Measurements from ENCODE around the gene PHACTR1. TPM values are rescaled to one million over a fixed set of nuclear protein-coding genes. Genes with fewer than 3 reads are reported as not detected.

The PHACTR1 gene
- total and polyA plus RNA-seq, 7 donors = 0.04 to 3.0 (median 0.85) TPM

GRCh38 chr6:12750416-12750815 is 33.8 kb downstream of the PHACTR1 start:
- TF ChIP-seq CTCF (IDR thresholded peaks at IDR 0.05) = no peak
- no peak overlapping the region for H3K4me3 ChIP-seq
- H3K27ac ChIP-seq = no peak overlapping the region
- no peaks in the 10 kb centered on the region for H3K4me1 ChIP-seq
- intact Hi-C loops (cut with DNase I) = no loop called here
- 9 to 20% (median 14%) methylated on average over 4 of the region's 4 CpGs for WGBS, 3 donors
- H3K9me3 ChIP-seq = no peaks in the 10 kb centered on the region
- H3K27me3 ChIP-seq (ENCODE audit: insufficient read depth in 3 of 3, low read length in 2 of 3) = peaks cover 6 to 32% (median 11%) of the 10 kb centered on the region in 3 donors
- DNase-seq = no peak
- no peak for ATAC-seq
- H3K36me3 ChIP-seq (ENCODE audit: insufficient read depth in 1 of 2, low read depth in 1 of 2) = no peaks in the 10 kb centered on the region

- Histone ChIP-seq H3K27me3 (ENCODE audit: insufficient read depth in 3 of 3, low read length in 2 of 3) (peaks cover 6 to 30% (median 11%) of the 10 kb centered on the region in 3 donors), H3K27ac (no peak overlapping the region), H3K36me3 (ENCODE audit: insufficient read depth in 1 of 2, low read depth in 1 of 2) (no peaks in the 10 kb centered on the region), H3K4me1 (no peaks in the 10 kb centered on the region), H3K4me3 (no peak overlapping the region), H3K9me3 (no peaks in the 10 kb centered on the region)
- intact Hi-C loops (cut with DNase I) = no loop called here
- no peak for TF ChIP-seq CTCF (IDR thresholded peaks at IDR 0.05)
- ATAC-seq (no peak), DNase-seq (peak; percentile 22 to 59)
- 29 to 40% (median 30%) methylated on average over 10 of the region's 10 CpGs for WGBS, 3 donors
Measured at GRCh38 chr6:12751694-12752325, 35.2 kb downstream of the PHACTR1 start.

- Histone ChIP-seq H3K27ac (no peak overlapping the region), H3K4me3 (no peak overlapping the region), H3K36me3 (ENCODE audit: insufficient read depth in 1 of 2, low read depth in 1 of 2) (no peaks in the 10 kb centered on the region), H3K9me3 (no peaks in the 10 kb centered on the region), H3K27me3 (ENCODE audit: insufficient read depth in 3 of 3, low read length in 2 of 3) (peaks cover 5 to 18% (median 11%) of the 10 kb centered on the region in 3 donors), H3K4me1 (no peaks in the 10 kb centered on the region)
- ATAC-seq (no peak), DNase-seq (no peak)
- intact Hi-C loops (cut with DNase I) = no loop called here
- no peak for TF ChIP-seq CTCF (IDR thresholded peaks at IDR 0.05)
- WGBS, 3 donors = 69 to 80% (median 78%) methylated on average over 2 of the region's 2 CpGs
Measured at GRCh38 chr6:12753036-12753435, 36.5 kb downstream of the PHACTR1 start.

GRCh38 chr6:12760226-12760625 is 43.7 kb downstream of the PHACTR1 start:
- H3K9me3 ChIP-seq = no peaks in the 10 kb centered on the region
- no peaks in the 10 kb centered on the region for H3K36me3 ChIP-seq (ENCODE audit: insufficient read depth in 1 of 2, low read depth in 1 of 2)
- ATAC-seq = no peak
- 79 to 85% (median 83%) methylated on average over 3 of the region's 3 CpGs for WGBS, 3 donors
- DNase-seq = no peak
- H3K4me1 ChIP-seq = no peaks in the 10 kb centered on the region
- no peak for TF ChIP-seq CTCF (IDR thresholded peaks at IDR 0.05)
- no peak overlapping the region for H3K27ac ChIP-seq
- intact Hi-C loops (cut with DNase I) = no loop called here
- H3K27me3 ChIP-seq (ENCODE audit: insufficient read depth in 3 of 3, low read length in 2 of 3) = no peaks in the 10 kb centered on the region
- H3K4me3 ChIP-seq = no peak overlapping the region

GRCh38 chr6:12760911-12761310 is 44.3 kb downstream of the PHACTR1 start:
- WGBS, 3 donors = 56 to 67% (median 60%) methylated on average over 3 of the region's 3 CpGs
- TF ChIP-seq CTCF (IDR thresholded peaks at IDR 0.05) = no peak

More at GRCh38 chr6:12760911-12761310, 44.3 kb downstream of the PHACTR1 start:
- Histone ChIP-seq H3K9me3 (no peaks in the 10 kb centered on the region), H3K27ac (no peak overlapping the region), H3K36me3 (ENCODE audit: insufficient read depth in 1 of 2, low read depth in 1 of 2) (no peaks in the 10 kb centered on the region), H3K4me1 (no peaks in the 10 kb centered on the region), H3K27me3 (ENCODE audit: insufficient read depth in 3 of 3, low read length in 2 of 3) (no peaks in the 10 kb centered on the region), H3K4me3 (no peak overlapping the region)
- intact Hi-C loops (cut with DNase I) = no loop called here
- ATAC-seq (no peak), DNase-seq (no peak)
